ENCODE results near the gene LIME1. TPM values are rescaled to one million over a fixed set of nuclear protein-coding genes. Genes with fewer than 3 reads are reported as not detected.

Gene LIME1
- total RNA-seq, 1 donor from 2014 or later = 0.53 TPM

GRCh38 chr20:63737695-63737944, 1.2 kb downstream of the LIME1 start:
- no peaks in the 10 kb centered on the region for H3K27me3 ChIP-seq (ENCODE audit: control insufficient read depth, insufficient read depth, low read length)
- H3K36me3 ChIP-seq (ENCODE audit: control insufficient read depth, insufficient read depth, low read length) = peaks cover 19% of the 10 kb centered on the region
- DNase-seq (ENCODE audit: low read depth) (no peak), FAIRE-seq (no peak)
- peak overlapping the region; percentile 23 for H3K4me3 ChIP-seq (ENCODE audit: low read depth, low read length)
- no peak for TF ChIP-seq CTCF (IDR thresholded peaks at IDR 0.05; ENCODE audit: insufficient read depth, low read length, severe bottlenecking)

- peak overlapping the region; percentile 23 for H3K4me3 ChIP-seq (ENCODE audit: low read depth, low read length)
- TF ChIP-seq CTCF (IDR thresholded peaks at IDR 0.05; ENCODE audit: insufficient read depth, low read length, severe bottlenecking) = no peak
- DNase-seq (ENCODE audit: low read depth) = no peak
These were observed 1.7 kb downstream of the LIME1 start for GRCh38 chr20:63737945-63738686.

GRCh38 chr20:63738687-63739129, 2.2 kb downstream of the LIME1 start:
- TF ChIP-seq CTCF (IDR thresholded peaks at IDR 0.05; ENCODE audit: insufficient read depth, low read length, severe bottlenecking) = no peak
- Histone ChIP-seq H3K27me3 (ENCODE audit: control insufficient read depth, insufficient read depth, low read length) (no peaks in the 10 kb centered on the region), H3K4me3 (ENCODE audit: low read depth, low read length) (peak overlapping the region; percentile 29), H3K36me3 (ENCODE audit: control insufficient read depth, insufficient read depth, low read length) (peaks cover 25% of the 10 kb centered on the region)
- no peak for DNase-seq (ENCODE audit: low read depth)
- no peak for FAIRE-seq

More at GRCh38 chr20:63737945-63738686, 1.7 kb downstream of the LIME1 start:
- FAIRE-seq = no peak
- peaks cover 22% of the 10 kb centered on the region for H3K36me3 ChIP-seq (ENCODE audit: control insufficient read depth, insufficient read depth, low read length)
- no peaks in the 10 kb centered on the region for H3K27me3 ChIP-seq (ENCODE audit: control insufficient read depth, insufficient read depth, low read length)

GRCh38 chr20:63739130-63740069, 2.9 kb downstream of the LIME1 start, which contains the start of gene SLC2A4RG:
Gene SLC2A4RG (plus strand): TSS chr20:63739776. CDS start chr20:63739913, 137 bp downstream.
- Histone ChIP-seq H3K27me3 (ENCODE audit: control insufficient read depth, insufficient read depth, low read length) (no peaks in the 10 kb centered on the region), H3K4me3 (ENCODE audit: low read depth, low read length) (peak within 1 kb of the TSS; percentile 67), H3K36me3 (ENCODE audit: control insufficient read depth, insufficient read depth, low read length) (peaks cover 21% of the 10 kb centered on the region)
- DNase-seq (ENCODE audit: low read depth) = peak; percentile 39
- no peak for TF ChIP-seq CTCF (IDR thresholded peaks at IDR 0.05; ENCODE audit: insufficient read depth, low read length, severe bottlenecking)
- no peak for FAIRE-seq

- H3K27me3 ChIP-seq (ENCODE audit: control insufficient read depth, insufficient read depth, low read length) = no peaks in the 10 kb centered on the region
- FAIRE-seq (no peak), DNase-seq (ENCODE audit: low read depth) (no peak)
- TF ChIP-seq CTCF (IDR thresholded peaks at IDR 0.05; ENCODE audit: insufficient read depth, low read length, severe bottlenecking) = no peak
- peak overlapping the region; percentile 67 for H3K4me3 ChIP-seq (ENCODE audit: low read depth, low read length)
- H3K36me3 ChIP-seq (ENCODE audit: control insufficient read depth, insufficient read depth, low read length) = peaks cover 19% of the 10 kb centered on the region
These were observed 3.7 kb downstream of the LIME1 start for GRCh38 chr20:63740070-63740626.
